GM19467 (cell line): ENCODE results near the gene DOCK8.
A peak's percentile ranks its signal among the peaks of the same experiment; 100 is the strongest.

Source experiments
- ATAC-seq: cut with Tn5 transposase; IDR thresholded peaks from one replicate; pipeline ENCODE4 v1.9.1; 2021; ENCODE audit warnings: mild to moderate bottlenecking, moderate library complexity; ENCODE audit not compliant: unreplicated experiment

The DOCK8 gene

DNA sequence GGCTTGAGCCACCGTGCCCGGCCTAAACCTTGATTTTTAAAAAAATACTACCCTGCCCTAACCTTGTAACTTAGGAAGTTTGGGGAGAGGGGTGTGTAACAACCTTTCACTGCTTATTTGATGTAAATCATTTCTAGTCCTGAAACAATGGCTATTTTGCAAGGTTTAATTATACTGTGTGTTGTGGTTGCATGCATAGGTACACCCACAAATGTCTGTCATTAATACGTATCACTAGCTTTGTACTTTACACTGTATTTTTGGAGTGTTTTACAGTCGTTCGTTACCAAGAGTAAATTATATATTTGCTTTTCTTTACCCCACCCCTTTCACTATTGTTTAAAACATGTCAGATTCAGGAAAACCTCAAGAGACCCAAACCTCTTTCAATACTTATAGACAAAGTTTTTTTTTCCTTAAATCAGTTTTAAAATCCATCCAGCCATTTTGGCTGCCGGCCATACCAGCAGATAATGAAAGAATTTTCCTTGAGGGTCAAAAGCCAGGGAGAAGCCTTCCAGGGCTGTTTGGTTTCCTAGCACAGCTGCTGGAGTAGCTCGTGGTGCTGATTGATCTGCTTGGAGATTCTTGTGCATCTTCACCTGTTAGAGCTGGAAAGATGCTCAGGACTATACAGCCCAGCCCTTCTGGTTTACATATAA lies 50.7 kb downstream of the DOCK8 start:
- no peak for ATAC-seq

DNA sequence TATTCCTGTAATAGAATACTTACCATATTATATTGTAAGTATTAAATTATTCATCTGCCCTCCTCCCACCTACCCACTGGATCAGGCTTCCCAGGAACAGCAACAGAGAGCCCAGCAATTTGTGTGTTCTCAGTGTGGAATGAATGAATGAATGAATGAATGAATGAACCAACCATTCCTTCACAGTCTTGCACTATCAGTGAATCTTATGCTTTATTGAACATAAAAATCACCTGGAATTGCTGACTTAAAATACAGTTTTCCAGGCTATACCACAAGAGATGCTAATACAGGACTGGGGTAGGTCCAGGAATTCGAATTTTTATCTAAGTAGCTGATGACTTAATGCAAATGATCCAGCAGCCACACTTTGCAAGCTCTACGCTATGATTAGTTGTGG lies 51.6 kb downstream of the DOCK8 start:
- ATAC-seq = no peak

DNA sequence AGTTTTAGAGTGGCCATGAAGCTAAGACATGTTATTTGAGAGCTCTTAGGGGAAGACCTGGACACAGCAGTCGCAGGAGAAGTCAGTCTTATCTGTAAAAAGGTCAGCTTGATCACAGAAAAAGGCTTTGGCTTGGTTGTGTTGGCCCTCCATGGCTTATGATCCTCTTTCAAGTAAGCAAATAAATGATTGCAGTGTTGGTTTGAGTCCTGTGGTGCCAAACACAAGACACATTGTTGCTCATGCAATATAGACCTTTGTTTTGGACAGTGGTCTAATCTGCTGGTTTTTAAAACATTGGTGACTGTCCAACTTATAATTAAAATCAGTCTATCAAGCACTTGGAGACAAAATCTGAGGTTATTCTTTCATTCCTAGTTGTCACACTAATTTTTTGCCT lies 54.0 kb downstream of the DOCK8 start:
- ATAC-seq = no peak

- ATAC-seq = no peak
These were observed 54.5 kb downstream of the DOCK8 start for GRCh38 chr9:269081-269711.

GRCh38 chr9:270657-271237 lies 56.1 kb downstream of the DOCK8 start:
- no peak for ATAC-seq

GRCh38 chr9:272251-273213 lies 57.9 kb downstream of the DOCK8 start:
- peak; percentile 97 for ATAC-seq

GRCh38 chr9:274406-274805 lies 59.7 kb downstream of the DOCK8 start:
- no peak for ATAC-seq

- ATAC-seq = no peak
These were observed 63.1 kb downstream of the DOCK8 start for GRCh38 chr9:277601-278295.

- ATAC-seq = no peak
These were observed 64.0 kb downstream of the DOCK8 start for GRCh38 chr9:278651-279050.

GRCh38 chr9:279674-280073 lies 65.0 kb downstream of the DOCK8 start:
- no peak for ATAC-seq

- ATAC-seq = no peak
These were observed 67.3 kb downstream of the DOCK8 start for GRCh38 chr9:281741-282645.

GRCh38 chr9:286071-286740 lies 71.5 kb downstream of the DOCK8 start:
- ATAC-seq = no peak

DNA sequence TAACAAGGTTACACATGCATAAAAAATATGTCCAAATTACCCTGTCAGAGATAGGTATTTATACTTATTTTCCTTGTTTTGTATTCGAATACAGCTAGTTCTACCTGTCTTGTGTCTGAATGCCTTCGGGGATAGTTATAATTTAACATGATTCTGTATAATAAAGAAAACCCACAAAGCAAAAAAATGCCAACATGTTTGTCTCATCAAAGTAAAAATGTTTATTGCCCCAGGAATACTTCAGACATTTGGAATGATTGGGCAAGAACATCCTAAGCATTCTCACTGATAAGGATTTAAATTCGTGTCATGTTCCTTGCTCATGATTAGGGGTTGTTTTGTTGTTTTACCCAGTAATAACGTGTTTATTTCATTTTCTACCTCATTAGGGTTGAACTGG lies 74.5 kb downstream of the DOCK8 start:
- no peak for ATAC-seq

GRCh38 chr9:292915-293314 lies 78.2 kb downstream of the DOCK8 start:
- no peak for ATAC-seq

DNA sequence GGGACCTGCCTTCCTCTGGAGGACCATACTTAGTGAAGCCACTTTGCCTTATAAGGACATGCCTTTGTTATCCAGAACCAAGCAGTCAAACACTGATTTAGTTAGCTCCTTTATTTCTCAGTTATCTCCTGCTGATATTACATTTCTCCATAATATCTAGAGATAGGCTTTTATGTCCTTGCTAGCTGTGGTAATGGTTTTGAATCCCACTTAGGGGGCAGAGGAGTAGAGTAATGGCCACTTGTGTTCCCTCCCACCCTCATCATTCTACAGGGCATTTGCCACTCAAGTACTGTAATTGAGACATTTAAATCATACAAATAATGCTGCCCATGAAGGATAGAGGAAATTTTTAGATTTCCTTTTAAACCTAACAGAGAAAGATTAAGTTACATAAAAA lies 80.9 kb downstream of the DOCK8 start:
- ATAC-seq = no peak

DNA sequence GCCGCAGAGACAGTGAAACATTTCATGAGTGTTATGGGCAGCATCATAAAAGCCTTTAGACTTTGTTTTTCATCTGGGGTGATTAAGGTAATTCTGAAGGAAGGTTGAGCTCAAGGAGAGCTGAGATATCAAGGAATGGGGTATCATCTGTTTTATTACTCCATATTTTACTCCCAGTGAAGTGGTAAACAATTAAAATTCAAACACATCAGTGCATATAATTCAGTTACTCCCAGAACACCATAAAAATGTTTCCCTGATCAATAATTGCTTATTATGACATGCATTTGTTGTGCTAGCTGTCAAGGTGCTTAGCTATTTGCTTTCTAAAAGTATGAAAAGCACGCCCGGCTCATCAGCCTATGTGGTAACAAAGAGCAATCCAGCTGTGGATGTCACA lies 81.7 kb downstream of the DOCK8 start:
- ATAC-seq = no peak

- peak; percentile 94 for ATAC-seq
These were observed 82.7 kb downstream of the DOCK8 start for GRCh38 chr9:297104-297972.

DNA sequence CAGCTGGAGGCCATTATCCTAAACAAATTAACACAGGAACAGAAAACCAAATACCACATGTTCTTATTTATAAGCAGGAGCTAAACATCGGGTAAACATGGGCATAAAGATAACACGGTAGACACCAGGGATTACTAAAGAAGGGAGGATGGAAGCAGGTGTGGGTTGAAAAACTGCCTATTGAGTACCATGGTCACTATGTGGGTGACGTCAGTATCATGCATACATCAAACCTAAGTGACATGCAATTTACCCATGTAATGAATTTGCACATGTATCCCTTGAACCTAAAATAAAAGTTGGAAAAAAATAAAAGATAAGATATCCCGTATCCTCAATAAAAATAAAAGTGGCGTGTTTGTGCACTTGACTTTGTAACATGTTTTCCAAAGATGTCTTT lies 88.8 kb downstream of the DOCK8 start:
- no peak for ATAC-seq
